Activated B cell treated with CpG ODN at 0.5 μM for 24 hours (primary cell): ENCODE results near the gene CSNK1G2. TPM values are rescaled to one million over a fixed set of nuclear protein-coding genes. Genes with fewer than 3 reads are reported as not detected.

Source experiments
- ATAC-seq: fragments of 200-7000 bp; cut with Tn5 transposase; one replicate; pipeline ENCODE4 v1.10.0; 2021; ENCODE audit warnings: low read depth, mild to moderate bottlenecking, moderate library complexity
- CTCF ChIA-PET: fragments of 350-600 bp; sonication (Branson Sonifier 250); formaldehyde crosslinking; loops from one replicate; lab custom pipeline; 2021; ENCODE audit warnings: antibody characterized with exemption; lab: Charles Lee
- POLR2A ChIA-PET: fragments of 350-600 bp; sonication (Branson Sonifier 250); formaldehyde crosslinking; loops from one replicate; lab custom pipeline; 2021; ENCODE audit warnings: antibody characterized with exemption; lab: Charles Lee
- DNase-seq: peaks from one replicate; pipeline ENCODE4 v3.0.0; 2022
- H3K27ac Mint-ChIP-seq: one replicate; pipeline ENCODE4 v1.8.0; 2020; ENCODE audit warnings: mixed read lengths
- H3K27me3 Mint-ChIP-seq: one replicate; pipeline ENCODE4 v1.8.0; 2021; ENCODE audit warnings: mixed read lengths
- H3K36me3 Mint-ChIP-seq: one replicate; pipeline ENCODE4 v1.8.0; 2021; ENCODE audit warnings: low read depth, mixed read lengths
- H3K4me1 Mint-ChIP-seq: one replicate; pipeline ENCODE4 v1.8.0; 2021; ENCODE audit warnings: mixed read lengths
- H3K4me3 Mint-ChIP-seq: one replicate; pipeline ENCODE4 v1.8.0; 2020; ENCODE audit warnings: mild to moderate bottlenecking, mixed read lengths
- H3K9me3 Mint-ChIP-seq: one replicate; pipeline ENCODE4 v1.8.0; 2020; ENCODE audit warnings: mixed read lengths
- CTCF ChIP-seq: fragments of 200-600 bp; IDR thresholded peaks from one replicate; pipeline ENCODE4 v1.8.0; 2022; ENCODE audit warnings: antibody characterized with exemption, mild to moderate bottlenecking
- intact Hi-C: fragments of 100-400 bp; cut with micrococcal nuclease; formaldehyde crosslinking; loops from one replicate; pipeline ENCODE4 v1.15.1; 2024
- total RNA-seq: library from RNA; stranded (reverse); gene quantifications from 2 replicates; pipeline ENCODE4 v1.2.3, GENCODE V29; 2022

Gene CSNK1G2
- total RNA-seq, 1 donor from 2014 or later: 89.1 TPM

- intact Hi-C loops: loop anchor here (2.0 kb wide), 1 partner anchor 28 kb away; the partner anchor contains the start of genes ADAT3 and SCAMP4
- H3K36me3 Mint-ChIP-seq: peaks cover 7% of the 10 kb centered on the region
- peak; percentile 64 for ATAC-seq
- peaks cover 5% of the 10 kb centered on the region for H3K9me3 Mint-ChIP-seq
- H3K4me1 Mint-ChIP-seq: peaks cover 56% of the 10 kb centered on the region
- POLR2A ChIA-PET: interaction anchor here (0.6 to 2.1 kb wide), 17 partner anchors 9 to 1202 kb away, joined by 3 to 15 read pairs (median 5); partner anchors contain the start of genes BTBD2 and GNA15
- no peak for DNase-seq
- no peaks in the 10 kb centered on the region for H3K27me3 Mint-ChIP-seq
- peak overlapping the region; percentile 56 for H3K4me3 Mint-ChIP-seq
- no peak for TF ChIP-seq CTCF
- peak overlapping the region; percentile 89 for H3K27ac Mint-ChIP-seq
- CTCF ChIA-PET: interaction anchor here (1.5 to 2.3 kb wide), 3 partner anchors 69 to 177 kb away, joined by 3 to 8 read pairs (median 4); no protein-coding TSS in a partner anchor
Measured at GRCh38 chr19:1933244-1933643, 7.7 kb upstream of the CSNK1G2 start.

GRCh38 chr19:1933942-1934341 is 7.0 kb upstream of the CSNK1G2 start:
- Mint-ChIP-seq H3K4me1 (peaks cover 54% of the 10 kb centered on the region), H3K27ac (peak overlapping the region; percentile 89), H3K27me3 (no peaks in the 10 kb centered on the region), H3K9me3 (peaks cover 5% of the 10 kb centered on the region), H3K4me3 (no peak overlapping the region), H3K36me3 (peaks cover 7% of the 10 kb centered on the region)
- no peak for TF ChIP-seq CTCF
- POLR2A ChIA-PET: interaction anchor here (0.6 to 2.0 kb wide), 5 partner anchors 30 to 159 kb away, joined by 3 to 8 read pairs (median 5); no protein-coding TSS in a partner anchor
- CTCF ChIA-PET: interaction anchor here (1.5 kb wide), 1 partner anchor 136 kb away, joined by 4 read pairs; no protein-coding TSS in a partner anchor
- ATAC-seq (no peak), DNase-seq (no peak)
- intact Hi-C loops: loop anchor here (2.0 kb wide), 1 partner anchor 29 kb away; the partner anchor contains the start of genes ADAT3 and SCAMP4

- ATAC-seq (no peak), DNase-seq (no peak)
- Mint-ChIP-seq H3K27me3 (no peaks in the 10 kb centered on the region), H3K4me1 (peaks cover 53% of the 10 kb centered on the region), H3K4me3 (no peak overlapping the region), H3K27ac (peak overlapping the region; percentile 32), H3K9me3 (peaks cover 5% of the 10 kb centered on the region), H3K36me3 (peaks cover 10% of the 10 kb centered on the region)
- intact Hi-C loops: no loop called here
- TF ChIP-seq CTCF: no peak
- ChIA-PET POLR2A (interaction anchor here (1.4 kb wide), 1 partner anchor 116 kb away, joined by 4 read pairs; no protein-coding TSS in a partner anchor), CTCF (interaction anchor here (1.0 kb wide), 1 partner anchor 8 kb away, joined by 3 read pairs; no protein-coding TSS in a partner anchor)
Measured at GRCh38 chr19:1935484-1936208, 5.3 kb upstream of the CSNK1G2 start.

- ATAC-seq (no peak), DNase-seq (no peak)
- POLR2A ChIA-PET: interaction anchor here (0.6 to 1.4 kb wide), 4 partner anchors 9 to 200 kb away, joined by 3 to 4 read pairs (median 4); partner anchors contain the start of gene MOB3A
- intact Hi-C loops: no loop called here
- peaks cover 52% of the 10 kb centered on the region for H3K4me1 Mint-ChIP-seq
- H3K9me3 Mint-ChIP-seq: peaks cover 5% of the 10 kb centered on the region
- no peak for TF ChIP-seq CTCF
- H3K36me3 Mint-ChIP-seq: peaks cover 10% of the 10 kb centered on the region
- no peak overlapping the region for H3K4me3 Mint-ChIP-seq
- peak overlapping the region; percentile 37 for H3K27ac Mint-ChIP-seq
- CTCF ChIA-PET: interaction anchor here (1.0 kb wide), 1 partner anchor 9 kb away, joined by 3 read pairs; no protein-coding TSS in a partner anchor
- H3K27me3 Mint-ChIP-seq: no peaks in the 10 kb centered on the region
Measured at GRCh38 chr19:1936430-1936829, 4.5 kb upstream of the CSNK1G2 start.
